ENCODE measurements around the gene RIC8B.

DNA sequence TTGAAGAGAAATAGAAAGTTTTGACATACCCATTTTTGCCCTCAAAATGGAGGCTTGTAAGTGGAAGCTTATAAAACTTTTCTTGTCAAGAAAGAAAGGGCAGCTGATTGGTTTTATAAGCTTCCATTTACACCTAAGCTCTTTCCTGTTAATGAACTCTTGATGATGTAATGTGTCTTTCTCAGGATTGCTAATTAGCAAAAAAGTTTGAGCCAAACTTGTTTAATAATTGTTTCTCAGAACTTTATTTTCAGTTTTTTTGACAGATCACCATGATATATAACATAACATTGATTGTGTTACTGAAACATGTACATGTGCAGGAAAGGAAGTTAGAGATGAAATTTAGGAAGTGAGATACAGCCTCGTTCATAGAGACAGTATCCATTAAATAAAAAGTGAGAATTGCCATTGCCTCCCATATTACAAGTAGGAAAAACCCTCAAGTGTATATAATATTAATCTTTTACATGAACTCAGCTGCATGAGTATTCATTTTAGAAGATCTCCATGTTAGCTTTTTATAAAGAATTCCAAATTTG, 26.8 kb downstream of the RIC8B start:
- TF ChIP-seq POLR2AphosphoS5 (IDR thresholded peaks at IDR 0.05; ENCODE audit: low read depth, low read length) (no peak), TAF1 (IDR thresholded peaks at IDR 0.05; ENCODE audit: borderline replicate concordance, insufficient read depth, low read length) (no peak)
